DLD1 (cell line): ENCODE data around the gene METTL8.
"Not testable (repeated sequence)": the region's sequence is repeated elsewhere in the genome, so short reads cannot be mapped to it uniquely, and the experiment has no call there.

Source experiments
- in situ Hi-C: cut with HindIII; loops from 2 replicates; pipeline ENCODE4 v1.10.0; 2017; ENCODE audit warnings: low sequenced_read_pairs

Gene METTL8

DNA sequence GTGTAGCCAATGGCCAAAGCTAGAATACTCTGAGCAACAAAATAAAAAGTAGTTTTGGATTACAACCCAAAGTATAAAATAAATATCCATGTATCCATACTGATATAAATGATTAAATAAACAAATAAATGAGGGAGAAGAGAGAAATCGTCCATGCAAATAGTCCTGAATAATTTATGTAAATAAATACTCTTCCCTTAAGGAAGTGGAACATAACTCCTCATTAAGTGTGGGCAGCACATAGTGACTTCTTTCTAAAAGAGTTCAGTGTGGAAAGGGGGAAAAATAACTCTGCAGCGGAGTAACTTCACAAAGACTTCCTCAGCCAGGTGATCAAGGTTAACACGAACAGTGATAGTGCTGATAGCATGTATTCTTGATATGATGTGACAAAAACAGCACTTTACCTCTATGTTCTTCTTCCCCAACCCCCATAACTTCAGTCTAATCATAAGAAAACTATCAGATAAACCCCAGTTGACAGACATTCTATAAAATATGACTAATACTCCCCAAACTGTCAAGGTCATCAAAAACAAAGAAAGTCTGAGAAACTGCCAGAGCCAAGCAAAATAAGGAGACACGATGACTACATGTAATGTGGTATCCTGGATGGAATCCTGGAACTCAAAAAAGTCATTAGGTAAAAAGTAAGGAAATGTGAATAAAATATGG is 30.7 kb downstream of the METTL8 start:
- in situ Hi-C loops = no loop called here

- in situ Hi-C loops = no loop called here
Measured at GRCh38 chr2:171401947-171402346, 31.8 kb downstream of the METTL8 start.

GRCh38 chr2:171400395-171400794 is 33.4 kb downstream of the METTL8 start:
- in situ Hi-C loops = no loop called here

DNA sequence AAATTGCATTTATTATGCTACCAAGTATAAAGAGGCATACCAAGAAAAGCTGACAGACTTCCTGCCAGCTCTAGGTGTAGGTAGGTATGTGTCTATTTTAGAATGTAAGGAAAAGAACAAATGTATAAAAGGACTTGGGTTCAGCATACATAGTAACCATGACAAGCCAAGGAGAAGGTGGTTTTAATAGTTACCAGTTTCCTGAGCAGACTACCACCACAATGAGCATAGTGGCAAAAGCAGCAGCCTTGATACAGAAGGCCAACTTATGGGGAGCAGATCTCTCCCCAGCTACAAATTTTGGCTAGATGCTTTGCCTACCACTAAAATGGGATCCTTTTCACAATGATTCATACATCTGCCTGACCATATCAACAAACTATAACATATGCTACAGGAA is 34.5 kb downstream of the METTL8 start:
- in situ Hi-C loops = no loop called here

GRCh38 chr2:171394164-171394740 is 39.5 kb downstream of the METTL8 start:
- in situ Hi-C loops = no loop called here

DNA sequence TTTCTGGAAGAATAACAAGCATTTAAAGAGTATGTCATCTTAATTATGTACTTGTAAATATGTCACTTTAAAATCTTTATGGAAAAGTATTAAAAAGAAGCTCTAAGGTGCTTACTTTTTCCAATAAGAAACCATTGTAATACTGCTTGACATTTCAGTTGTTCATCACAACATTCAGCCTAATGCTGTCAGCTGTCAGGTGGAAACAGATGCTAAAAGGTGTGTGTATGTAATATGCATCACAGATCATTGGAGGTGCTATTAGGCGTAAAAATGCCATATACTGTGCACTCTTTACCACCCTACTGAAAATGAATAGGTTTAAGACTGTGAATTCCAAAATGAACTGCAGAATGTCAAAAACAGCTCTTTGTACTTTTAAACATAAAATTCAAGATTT is 40.3 kb downstream of the METTL8 start:
- in situ Hi-C loops = no loop called here

DNA sequence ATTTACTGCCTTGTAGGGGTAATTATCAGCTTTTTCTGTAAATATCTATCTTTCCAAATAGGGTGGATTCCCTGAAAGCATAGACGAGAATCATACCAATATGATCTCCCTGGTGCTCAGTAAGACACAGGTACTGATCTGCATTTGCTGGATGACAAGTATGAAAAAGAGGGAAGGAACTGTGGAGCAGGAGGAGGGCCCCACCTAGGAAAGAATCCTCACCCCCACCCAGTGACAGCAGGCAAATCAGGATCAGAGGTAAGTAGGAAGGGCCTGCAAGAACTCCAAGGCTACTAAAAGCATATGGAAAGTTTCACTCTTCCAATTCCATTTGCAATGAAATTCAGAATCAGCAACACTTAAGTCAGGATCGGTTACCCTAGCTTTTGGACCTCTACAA is 42.3 kb downstream of the METTL8 start:
- in situ Hi-C loops = no loop called here

DNA sequence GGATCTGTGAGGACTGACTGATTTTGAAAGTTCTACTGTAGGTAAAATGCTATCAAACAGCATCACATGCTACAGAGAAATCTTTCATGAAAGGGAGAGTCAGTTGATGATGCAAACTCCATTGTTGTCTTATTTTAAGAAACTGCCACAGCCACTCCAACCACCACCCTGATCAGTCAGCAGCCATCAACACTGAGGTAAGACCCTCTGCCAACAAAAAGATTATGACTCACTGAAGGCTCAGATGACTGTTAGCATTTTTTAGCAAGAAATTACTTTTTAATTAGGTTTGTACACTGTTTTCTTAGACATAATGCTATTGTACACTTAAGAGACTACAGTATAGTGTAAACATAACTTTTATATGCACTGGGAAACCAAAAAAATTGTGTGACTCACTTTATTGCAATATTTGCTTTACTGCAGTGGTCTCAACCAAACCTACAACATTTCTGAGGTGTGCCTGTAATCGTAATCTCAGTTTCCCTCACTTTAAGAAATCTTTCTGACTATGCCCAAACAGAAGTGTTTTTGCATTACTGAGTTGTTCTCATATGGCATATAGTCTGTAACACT is 42.8 kb downstream of the METTL8 start:
- in situ Hi-C loops = no loop called here

GRCh38 chr2:171389780-171390179 is 44.0 kb downstream of the METTL8 start:
- in situ Hi-C loops = no loop called here

- in situ Hi-C loops = no loop called here
Measured at GRCh38 chr2:171389325-171389724, 44.5 kb downstream of the METTL8 start.

- in situ Hi-C loops = no loop called here
Measured at GRCh38 chr2:171387052-171387451, 46.7 kb downstream of the METTL8 start.

DNA sequence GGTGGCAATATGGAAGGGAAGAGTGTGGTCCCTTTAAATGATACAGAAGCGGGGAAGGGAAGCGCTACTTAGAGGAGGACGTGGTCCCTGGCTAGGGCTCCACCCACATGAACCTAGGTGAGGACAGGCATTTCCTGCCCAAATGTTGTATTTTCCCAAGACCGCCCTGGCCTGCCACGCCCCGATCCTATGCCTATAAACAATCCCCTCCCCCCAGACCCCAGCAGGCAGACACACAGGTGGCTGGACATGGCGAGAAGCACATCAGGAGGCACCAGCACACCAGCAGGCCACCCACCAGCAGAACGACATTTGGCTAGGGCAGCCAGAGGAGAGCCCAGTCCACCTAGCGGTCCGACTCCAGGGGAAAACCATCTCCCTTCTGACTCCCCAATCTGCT is 47.2 kb downstream of the METTL8 start:
- in situ Hi-C loops = no loop called here

- in situ Hi-C loops = no loop called here
Measured at GRCh38 chr2:171383134-171383533, 50.7 kb downstream of the METTL8 start.

DNA sequence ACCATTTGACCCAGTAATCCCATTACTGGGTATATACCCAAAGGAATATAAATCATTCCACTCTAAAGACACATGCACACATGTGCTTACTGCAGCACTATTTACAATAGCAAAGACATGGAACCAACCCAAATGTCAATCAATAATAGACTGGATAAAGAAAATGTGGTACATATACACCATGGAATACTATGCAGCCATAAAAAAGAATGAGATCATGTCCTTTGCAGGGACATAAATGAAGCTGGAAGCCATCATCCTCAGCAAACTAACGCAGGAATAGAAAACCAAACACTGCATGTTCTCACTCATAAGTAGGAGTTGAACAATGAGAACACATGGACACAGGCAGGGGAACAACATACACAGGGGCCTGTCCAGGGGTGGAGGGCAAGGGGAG is 51.6 kb downstream of the METTL8 start:
- in situ Hi-C loops = not testable (repeated sequence)

DNA sequence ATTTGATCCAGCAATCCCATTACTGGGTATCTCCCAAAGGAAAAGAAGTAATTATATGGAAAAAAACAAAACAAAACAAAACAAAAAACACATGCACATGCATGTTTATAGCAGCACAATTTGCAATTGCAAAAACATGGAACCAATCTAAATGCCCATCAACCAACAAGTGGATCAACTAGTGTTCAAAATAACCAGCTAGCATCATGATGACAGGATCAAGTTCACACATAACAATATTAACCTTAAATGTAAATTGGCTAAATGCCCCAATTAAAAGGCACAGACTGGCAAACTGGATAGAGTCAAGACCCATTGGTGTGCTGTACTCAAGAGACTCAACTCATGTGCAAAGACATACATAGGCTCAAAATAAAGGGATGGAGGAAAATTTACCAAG is 55.9 kb downstream of the METTL8 start:
- in situ Hi-C loops = not testable (repeated sequence)

DNA sequence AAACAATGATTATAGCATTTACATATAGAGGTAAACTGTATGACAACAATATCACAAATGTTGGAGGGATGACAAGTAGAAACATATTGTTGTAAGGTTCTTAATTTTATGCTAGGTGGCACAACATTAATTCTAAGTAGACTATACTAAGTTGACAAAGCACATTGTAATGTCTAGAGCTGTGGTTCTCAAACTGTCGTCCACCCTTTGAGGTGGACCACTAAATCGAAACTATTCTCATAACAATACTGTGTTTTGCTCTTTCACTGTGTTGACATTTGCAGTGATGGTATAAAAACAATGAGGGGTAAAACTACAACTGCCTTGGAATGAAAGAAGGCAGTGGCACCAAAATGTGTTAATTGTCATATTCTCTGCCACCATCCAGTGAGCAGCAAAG is 66.1 kb downstream of the METTL8 start:
- in situ Hi-C loops = no loop called here

DNA sequence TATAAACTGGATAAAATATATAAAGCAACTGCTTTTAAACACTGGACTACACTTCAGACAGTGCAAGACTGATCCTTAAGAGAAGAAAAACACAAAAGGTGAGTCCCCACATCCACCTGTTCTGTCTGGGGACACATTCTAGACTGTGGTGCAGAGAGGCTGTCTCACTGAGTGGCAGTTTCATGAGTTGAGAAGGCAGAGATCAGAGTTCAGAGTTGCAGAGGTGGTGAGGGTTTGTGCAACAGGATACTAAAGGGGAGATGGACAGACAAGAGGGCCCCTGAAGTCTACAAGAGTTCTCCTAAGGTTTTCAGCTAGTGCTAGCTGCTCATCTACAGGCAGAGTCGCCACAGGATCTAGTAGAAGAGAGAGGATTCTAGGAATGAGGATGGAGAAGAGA is 68.0 kb downstream of the METTL8 start:
- in situ Hi-C loops = no loop called here

DNA sequence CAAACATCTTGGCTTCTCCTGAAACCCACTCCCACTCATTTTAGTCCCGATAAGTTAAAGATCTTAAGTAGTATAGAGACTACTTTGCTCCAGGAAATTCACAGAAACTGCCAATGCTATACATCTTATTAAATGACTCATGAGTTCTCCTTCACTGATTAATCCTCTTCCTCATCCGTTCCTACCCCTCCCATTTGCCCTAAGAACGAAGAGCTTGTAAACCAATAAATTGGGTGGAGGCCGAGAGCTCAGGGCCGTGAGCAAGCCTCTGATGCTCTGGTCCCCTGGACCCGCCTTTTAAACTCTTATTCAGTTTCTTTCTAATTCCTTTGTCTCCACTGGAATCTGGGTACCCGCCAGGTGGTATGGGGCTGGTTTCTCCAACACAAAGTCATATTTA is 68.6 kb downstream of the METTL8 start:
- in situ Hi-C loops = no loop called here

DNA sequence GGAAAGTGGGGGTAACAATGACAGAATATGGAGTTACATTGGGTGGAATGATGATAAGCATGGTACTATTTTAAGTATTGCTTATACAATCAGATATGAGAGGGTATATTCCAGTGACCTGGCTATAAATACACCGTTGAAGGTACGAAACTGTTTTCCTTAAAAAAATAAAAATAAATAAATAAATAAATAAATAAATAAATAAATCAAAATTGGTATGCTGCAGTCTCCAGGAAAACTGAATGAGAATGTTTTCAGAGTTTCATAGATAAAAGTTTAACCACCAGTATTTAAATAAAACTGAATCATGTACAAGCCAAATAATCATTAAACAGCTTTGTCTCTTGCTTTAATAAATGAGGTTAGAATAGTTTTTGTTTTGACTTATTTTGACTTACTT is 71.4 kb downstream of the METTL8 start:
- in situ Hi-C loops = no loop called here

GRCh38 chr2:171360905-171361304 is 72.9 kb downstream of the METTL8 start:
- in situ Hi-C loops = no loop called here

- in situ Hi-C loops = not testable (repeated sequence)
Measured at GRCh38 chr2:171353746-171354145, 80.0 kb downstream of the METTL8 start.

DNA sequence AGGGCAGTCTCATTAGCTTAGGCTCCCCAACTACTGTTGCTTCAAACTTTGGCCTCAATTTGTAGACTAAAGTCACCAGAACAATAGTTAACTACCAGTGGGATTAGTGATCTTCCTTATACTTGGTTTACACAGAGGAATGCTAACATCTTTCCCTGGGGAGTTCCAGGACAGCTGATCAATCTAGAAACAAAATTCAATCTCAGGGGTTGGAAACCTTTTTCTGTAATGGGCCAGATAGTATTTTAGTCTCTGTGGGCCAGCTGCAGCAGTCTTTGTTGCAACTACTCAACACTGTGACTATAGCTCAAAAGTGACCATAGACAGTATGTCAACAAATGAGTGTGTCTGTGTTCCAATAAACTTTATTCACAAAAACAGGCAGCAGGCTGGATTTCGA is 85.7 kb downstream of the METTL8 start:
- in situ Hi-C loops = no loop called here

DNA sequence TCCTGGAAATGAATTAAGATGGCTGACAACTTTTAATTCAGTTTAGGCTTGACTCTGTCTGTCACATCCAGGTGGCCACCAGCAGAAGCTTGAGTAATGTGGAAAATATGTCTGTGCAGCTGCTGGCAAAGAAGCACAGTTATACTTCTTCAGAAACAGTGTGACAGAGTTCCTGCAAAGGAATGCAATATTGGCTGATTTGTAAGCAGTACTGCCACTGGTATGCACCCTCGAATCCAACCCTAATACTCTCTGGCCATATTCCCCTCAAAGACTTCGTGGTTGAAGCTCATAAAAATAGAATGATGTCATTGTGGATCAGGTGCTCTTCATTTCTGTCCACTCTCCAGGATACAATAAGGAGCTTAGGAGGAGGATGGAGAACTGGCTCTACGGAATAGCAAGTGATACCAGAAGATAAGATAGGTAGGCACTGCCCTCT is 86.2 kb downstream of the METTL8 start:
- in situ Hi-C loops = no loop called here
